RWPE2 (cell line): ENCODE data around the gene MAJIN.

Source experiments
- ATAC-seq: fragments of 200-7000 bp; cut with Tn5 transposase; 3 replicates; pipeline ENCODE4 v1.9.1; 2021; ENCODE audit warnings: low read depth
- DNase-seq: peaks from one replicate; pipeline ENCODE4 v3.0.0-alpha.2; 2020; ENCODE audit warnings: low spot score
- H3K27ac ChIP-seq: fragments of 450-650 bp; 2 replicates; pipeline ENCODE4 v1.5.1; 2017; ENCODE audit warnings: mild to moderate bottlenecking; ENCODE audit not compliant: poor library complexity, severe bottlenecking
- H3K27me3 ChIP-seq: fragments of 250-450 bp; sonication (Bioruptor Pico); 2 replicates; pipeline ENCODE4 v1.5.1; 2021; ENCODE audit warnings: mild to moderate bottlenecking, moderate library complexity; ENCODE audit not compliant: insufficient read depth, poor library complexity, severe bottlenecking
- H3K36me3 ChIP-seq: fragments of 250-450 bp; sonication (Bioruptor Pico); 2 replicates; pipeline ENCODE4 v1.5.1; 2020; ENCODE audit warnings: low read depth, mild to moderate bottlenecking, moderate library complexity
- H3K4me1 ChIP-seq: fragments of 250-450 bp; sonication (Bioruptor Pico); 2 replicates; pipeline ENCODE4 v1.5.1; 2021; ENCODE audit warnings: mild to moderate bottlenecking, moderate library complexity; ENCODE audit not compliant: insufficient read depth, poor library complexity, severe bottlenecking
- H3K4me3 ChIP-seq: fragments of 250-450 bp; sonication (Bioruptor Pico); 2 replicates; pipeline ENCODE4 v1.5.1; 2021; ENCODE audit warnings: mild to moderate bottlenecking, moderate library complexity; ENCODE audit not compliant: severe bottlenecking
- H3K9me3 ChIP-seq: fragments of 250-450 bp; sonication (Bioruptor Pico); 2 replicates; pipeline ENCODE4 v1.5.1; 2021; ENCODE audit warnings: mild to moderate bottlenecking, moderate library complexity; ENCODE audit not compliant: severe bottlenecking
- CTCF ChIP-seq: fragments of 450-650 bp; IDR thresholded peaks from one replicate; pipeline ENCODE4 v1.5.1; 2017; ENCODE audit warnings: mild to moderate bottlenecking, moderate library complexity; ENCODE audit not compliant: poor library complexity, severe bottlenecking

Gene MAJIN

GRCh38 chr11:64892411-64892831 lies 79.5 kb downstream of the MAJIN start:
- Histone ChIP-seq H3K27ac (no peak overlapping the region), H3K9me3 (no peaks in the 10 kb centered on the region), H3K27me3 (no peaks in the 10 kb centered on the region), H3K4me1 (no peaks in the 10 kb centered on the region), H3K4me3 (no peak overlapping the region), H3K36me3 (peaks cover 4% of the 10 kb centered on the region; the same call in 1 of the 2 replicates)
- ATAC-seq (no peak), DNase-seq (no peak)
- TF ChIP-seq CTCF = no peak

GRCh38 chr11:64891880-64892279 lies 80.0 kb downstream of the MAJIN start:
- Histone ChIP-seq H3K9me3 (no peaks in the 10 kb centered on the region), H3K4me1 (no peaks in the 10 kb centered on the region), H3K27ac (no peak overlapping the region), H3K36me3 (peaks cover 4% of the 10 kb centered on the region; the same call in 1 of the 2 replicates), H3K27me3 (no peaks in the 10 kb centered on the region), H3K4me3 (no peak overlapping the region)
- TF ChIP-seq CTCF = no peak
- ATAC-seq (no peak), DNase-seq (no peak)

GRCh38 chr11:64891215-64891848 lies 80.6 kb downstream of the MAJIN start:
- no peak for TF ChIP-seq CTCF
- ATAC-seq = no peak
- DNase-seq = no peak
- Histone ChIP-seq H3K4me1 (peaks cover under 1% of the 10 kb centered on the region), H3K9me3 (no peaks in the 10 kb centered on the region), H3K27me3 (no peaks in the 10 kb centered on the region), H3K4me3 (no peak overlapping the region), H3K36me3 (peaks cover 4% of the 10 kb centered on the region; the same call in 1 of the 2 replicates), H3K27ac (no peak overlapping the region)

- DNase-seq (no peak), ATAC-seq (no peak)
- H3K36me3 ChIP-seq = peaks cover 4% of the 10 kb centered on the region; the same call in 1 of the 2 replicates
- H3K9me3 ChIP-seq = no peaks in the 10 kb centered on the region
- no peak for TF ChIP-seq CTCF
- no peak overlapping the region for H3K4me3 ChIP-seq
- H3K27me3 ChIP-seq = no peaks in the 10 kb centered on the region
- no peak overlapping the region for H3K27ac ChIP-seq
- peaks cover 8% of the 10 kb centered on the region for H3K4me1 ChIP-seq
These were observed 81.4 kb downstream of the MAJIN start for GRCh38 chr11:64890522-64890939.
